Activated CD8-positive, alpha-beta memory T cell treated with anti-CD3 and anti-CD28 coated beads for 4 hours (primary cell): Measurements from ENCODE around the gene LAT.
"Not testable (repeated sequence)": the region's sequence is repeated elsewhere in the genome, so short reads cannot be mapped to it uniquely, and the experiment has no call there.

Experiments used
- DNase-seq, 2 donors: peaks; one replicate each; pipeline ENCODE4 v3.0.0-alpha.2; 2020; ENCODE audit warnings: low read depth in 2 of 2

The LAT gene, protein sequence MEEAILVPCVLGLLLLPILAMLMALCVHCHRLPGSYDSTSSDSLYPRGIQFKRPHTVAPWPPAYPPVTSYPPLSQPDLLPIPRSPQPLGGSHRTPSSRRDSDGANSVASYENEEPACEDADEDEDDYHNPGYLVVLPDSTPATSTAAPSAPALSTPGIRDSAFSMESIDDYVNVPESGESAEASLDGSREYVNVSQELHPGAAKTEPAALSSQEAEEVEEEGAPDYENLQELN

GRCh38 chr16:28984619-28985135 lies at the start of gene LAT:
TSS of gene LAT (plus strand) at chr16:28985052. CDS start at chr16:28985418, 366 bp downstream.
- DNase-seq, result peak; percentile 60 to 62

GRCh38 chr16:28935346-28935745 lies 49.5 kb upstream of the LAT start:
- DNase-seq, result no peak

GRCh38 chr16:28935924-28936783 lies 48.7 kb upstream of the LAT start:
- DNase-seq, result peak; percentile 57 to 68

GRCh38 chr16:28936784-28937155 lies 48.1 kb upstream of the LAT start:
- no peak for DNase-seq

GRCh38 chr16:28937222-28937876 lies 47.5 kb upstream of the LAT start:
- no peak for DNase-seq

- no peak for DNase-seq
Observed at GRCh38 chr16:28938721-28939120, 46.1 kb upstream of the LAT start.

GRCh38 chr16:28939825-28940224 lies 45.0 kb upstream of the LAT start:
- DNase-seq, result not testable (repeated sequence)

- no peak for DNase-seq
Observed at GRCh38 chr16:28943281-28943680, 41.6 kb upstream of the LAT start.

- DNase-seq, result no peak
Observed at GRCh38 chr16:28946681-28947080, 38.2 kb upstream of the LAT start.

- DNase-seq, result peak; percentile 99
Observed at GRCh38 chr16:28950648-28951409, 34.0 kb upstream of the LAT start, which contains the start of gene NFATC2IP. TSS of gene NFATC2IP (plus strand) at chr16:28950937. CDS start at chr16:28951012, 75 bp downstream.

DNA sequence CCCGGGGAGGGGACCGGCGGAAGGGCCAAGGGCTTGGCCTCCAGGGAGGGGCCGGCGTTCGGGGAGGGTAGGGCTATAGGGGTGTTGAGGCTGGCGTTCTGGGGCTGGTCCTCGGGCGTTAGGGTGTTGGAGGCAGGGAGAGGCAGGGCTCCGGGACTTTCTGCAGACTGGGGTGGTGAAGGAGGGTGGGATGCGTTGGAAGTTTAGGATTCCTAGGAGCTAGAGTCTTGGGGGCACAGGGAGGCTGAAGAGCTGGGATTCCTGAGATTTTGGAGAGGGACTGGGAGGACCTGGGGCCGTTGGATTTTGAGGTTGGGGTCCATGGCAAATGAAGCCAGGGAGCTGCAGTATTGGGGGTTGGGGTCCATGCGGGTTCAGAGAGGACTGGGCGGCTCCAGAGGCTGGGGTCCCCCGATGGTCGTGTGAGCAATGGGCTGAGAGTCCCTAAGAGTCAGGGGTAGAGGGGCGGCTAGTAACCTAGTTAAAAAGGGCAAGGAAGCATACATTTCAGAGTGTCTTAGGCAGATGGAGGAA lies 33.4 kb upstream of the LAT start:
- DNase-seq, result peak in 1 of 2 donors; percentile 7

- no peak for DNase-seq
Observed at GRCh38 chr16:28958216-28958615, 26.6 kb upstream of the LAT start.

DNA sequence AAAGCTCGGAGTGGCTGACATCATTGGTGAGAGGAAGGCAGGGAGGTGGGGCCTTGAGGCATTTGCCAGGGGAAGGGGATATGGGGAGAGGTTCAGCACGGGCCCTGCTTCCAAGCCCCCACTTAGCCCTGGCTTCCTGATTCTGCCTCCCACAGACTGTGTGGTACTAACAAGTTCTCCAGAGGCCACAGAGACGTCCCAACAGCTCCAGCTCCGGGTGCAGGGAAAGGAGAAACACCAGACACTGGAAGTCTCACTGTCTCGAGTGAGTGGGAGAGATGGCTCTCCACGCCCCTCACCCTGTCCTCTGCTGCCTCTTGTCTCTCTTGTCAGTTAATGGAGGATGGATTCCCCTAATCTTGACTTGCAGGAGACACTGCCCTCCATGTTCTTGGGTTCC lies 26.0 kb upstream of the LAT start:
- no peak for DNase-seq

DNA sequence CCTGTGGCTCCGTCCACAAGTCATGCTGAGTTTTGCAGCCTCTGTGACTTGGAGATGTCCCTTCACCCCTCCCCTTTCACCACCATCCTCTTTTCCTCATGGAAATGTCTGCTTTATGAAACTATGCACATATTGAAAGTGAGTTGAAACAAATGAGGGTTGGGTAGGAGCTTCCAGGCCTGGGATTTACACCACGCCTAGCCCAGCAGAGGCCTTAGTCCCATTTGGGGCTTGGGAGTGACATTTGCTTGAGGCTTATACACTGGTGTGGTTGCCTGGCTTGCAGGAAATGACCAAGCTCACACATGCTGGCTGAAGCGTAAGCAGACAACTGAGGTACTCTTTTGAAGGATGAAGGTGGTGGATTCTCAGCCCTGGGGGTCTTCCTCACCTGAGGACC lies 20.8 kb upstream of the LAT start:
- no peak for DNase-seq

DNA sequence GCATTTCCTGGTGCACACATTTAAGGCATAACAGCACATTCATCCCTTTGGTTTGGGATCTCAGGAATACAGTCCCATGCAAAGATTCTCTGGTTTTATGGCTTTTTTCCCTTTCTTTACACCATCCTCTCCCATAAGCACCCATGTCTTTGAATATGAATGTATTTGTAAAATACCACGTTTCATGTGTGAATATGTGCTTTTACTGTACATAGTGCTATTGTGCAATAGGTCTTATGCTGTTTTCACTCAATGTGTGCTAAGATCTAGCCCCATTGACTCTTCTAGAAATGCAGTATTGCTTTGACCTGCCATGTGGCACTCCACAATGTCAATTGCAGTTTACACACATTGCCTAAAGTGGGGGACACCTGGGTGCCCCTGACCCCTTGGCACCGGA lies 20.4 kb upstream of the LAT start:
- DNase-seq, result no peak

GRCh38 chr16:28967156-28967555 lies 17.7 kb upstream of the LAT start:
- DNase-seq, result no peak

GRCh38 chr16:28969696-28970095 lies 15.2 kb upstream of the LAT start:
- not testable (repeated sequence) for DNase-seq

- no peak for DNase-seq
Observed at GRCh38 chr16:28974007-28974436, 10.8 kb upstream of the LAT start.

- peak; percentile 86 to 89 for DNase-seq
Observed at GRCh38 chr16:28974437-28975157, 10.3 kb upstream of the LAT start, which contains the start of gene SPNS1. TSS of gene SPNS1 (plus strand) at chr16:28974778. CDS start at chr16:28975152, 374 bp downstream.

- DNase-seq, result no peak
Observed at GRCh38 chr16:28975158-28975599, 9.7 kb upstream of the LAT start.
